Type B pancreatic cell (in vitro differentiated cells): ENCODE data around the gene KRT15. TPM values are rescaled to one million over a fixed set of nuclear protein-coding genes. Genes with fewer than 3 reads are reported as not detected.

Experiments
- DNase-seq: peaks from one replicate; pipeline ENCODE4 v3.0.0; 2021; ENCODE audit warnings: mixed read lengths; ENCODE audit not compliant: unreplicated experiment; ENCODE audit errors: extremely low spot score
- H3K27ac Mint-ChIP-seq: 2 replicates; pipeline ENCODE4 v1.8.0; 2021; ENCODE audit warnings: mild to moderate bottlenecking, mixed read lengths
- H3K27me3 Mint-ChIP-seq: 2 replicates; pipeline ENCODE4 v1.8.0; 2021; ENCODE audit warnings: mixed read lengths
- H3K36me3 Mint-ChIP-seq: 2 replicates; pipeline ENCODE4 v1.8.0; 2021; ENCODE audit warnings: mixed read lengths
- H3K4me1 Mint-ChIP-seq: one replicate; pipeline ENCODE4 v1.8.0; 2021; ENCODE audit warnings: mixed read lengths; ENCODE audit not compliant: unreplicated experiment
- H3K4me3 Mint-ChIP-seq: 2 replicates; pipeline ENCODE4 v1.8.0; 2021; ENCODE audit warnings: mild to moderate bottlenecking, mixed read lengths
- H3K9me3 Mint-ChIP-seq: 2 replicates; pipeline ENCODE4 v1.8.0; 2021; ENCODE audit warnings: mixed read lengths
- total RNA-seq: library from RNA; stranded (reverse); gene quantifications from 2 replicates; pipeline ENCODE4 v1.2.1, GENCODE V29; 2021; ENCODE audit warnings: low replicate concordance
- TF ChIP-seq, protein P1 (sequence below): fragments of 200-600 bp; sonication (generic); conservative IDR thresholded peaks from 2 replicates; pipeline ENCODE4 v1.5.0; 2021; ENCODE audit warnings: antibody characterized with exemption, mild to moderate bottlenecking

KRT15 gene
- total RNA-seq, 1 donor from 2014 or later, result 208 TPM

GRCh38 chr17:41523225-41523593, 4.5 kb upstream of the KRT15 start:
- Mint-ChIP-seq H3K27ac (peak overlapping the region; percentile 99), H3K4me1 (peaks cover 25% of the 10 kb centered on the region), H3K9me3 (no peaks in the 10 kb centered on the region), H3K27me3 (peaks cover 26% of the 10 kb centered on the region), H3K4me3 (peak overlapping the region; percentile 89), H3K36me3 (peaks cover 21% of the 10 kb centered on the region)
- DNase-seq, result no peak
- TF ChIP-seq, protein P1, sequence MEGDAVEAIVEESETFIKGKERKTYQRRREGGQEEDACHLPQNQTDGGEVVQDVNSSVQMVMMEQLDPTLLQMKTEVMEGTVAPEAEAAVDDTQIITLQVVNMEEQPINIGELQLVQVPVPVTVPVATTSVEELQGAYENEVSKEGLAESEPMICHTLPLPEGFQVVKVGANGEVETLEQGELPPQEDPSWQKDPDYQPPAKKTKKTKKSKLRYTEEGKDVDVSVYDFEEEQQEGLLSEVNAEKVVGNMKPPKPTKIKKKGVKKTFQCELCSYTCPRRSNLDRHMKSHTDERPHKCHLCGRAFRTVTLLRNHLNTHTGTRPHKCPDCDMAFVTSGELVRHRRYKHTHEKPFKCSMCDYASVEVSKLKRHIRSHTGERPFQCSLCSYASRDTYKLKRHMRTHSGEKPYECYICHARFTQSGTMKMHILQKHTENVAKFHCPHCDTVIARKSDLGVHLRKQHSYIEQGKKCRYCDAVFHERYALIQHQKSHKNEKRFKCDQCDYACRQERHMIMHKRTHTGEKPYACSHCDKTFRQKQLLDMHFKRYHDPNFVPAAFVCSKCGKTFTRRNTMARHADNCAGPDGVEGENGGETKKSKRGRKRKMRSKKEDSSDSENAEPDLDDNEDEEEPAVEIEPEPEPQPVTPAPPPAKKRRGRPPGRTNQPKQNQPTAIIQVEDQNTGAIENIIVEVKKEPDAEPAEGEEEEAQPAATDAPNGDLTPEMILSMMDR, result no peak

DNA sequence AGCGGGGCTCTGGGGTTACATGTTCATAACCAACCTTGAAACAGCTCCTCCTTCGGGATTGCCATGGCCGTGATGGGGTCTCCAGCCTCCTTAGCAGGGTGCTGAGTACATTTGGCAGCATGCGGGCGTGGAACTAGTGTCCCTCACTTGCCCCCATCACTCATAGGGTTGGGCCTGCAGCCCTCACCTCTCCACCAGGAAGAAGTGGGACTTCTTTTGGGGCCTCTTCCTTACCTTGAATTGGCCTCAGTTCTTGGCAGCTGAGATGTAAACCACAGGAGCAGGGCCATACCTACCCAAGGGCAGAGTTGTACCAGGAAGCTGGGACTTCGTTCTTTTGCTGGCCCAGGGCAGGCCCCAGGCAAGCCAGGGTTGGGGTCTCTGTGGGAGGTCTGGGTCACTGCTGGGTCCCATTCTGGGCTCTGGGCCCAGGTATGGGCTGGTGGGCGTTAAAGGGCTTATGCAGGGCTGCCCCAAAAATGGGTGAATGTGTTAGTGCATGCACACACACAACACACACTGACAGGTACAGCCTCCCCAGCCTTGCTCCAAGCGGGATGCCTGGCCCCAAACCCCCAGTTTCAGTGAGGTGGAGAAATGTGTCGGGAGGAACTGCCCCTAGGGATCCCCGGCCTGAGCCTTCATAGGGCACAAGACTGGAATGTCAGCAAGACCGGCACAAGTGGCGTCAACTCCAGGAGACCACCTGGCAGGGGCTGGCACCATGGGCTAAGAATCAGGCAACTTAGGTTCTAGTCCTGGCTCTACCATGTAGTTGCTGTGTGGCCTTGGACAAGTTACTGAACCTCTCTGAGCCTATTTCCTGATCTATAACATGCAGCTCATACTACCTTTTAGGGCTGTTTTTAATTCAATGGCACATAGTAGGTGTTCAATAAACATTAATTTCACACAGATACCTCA, 3.9 kb upstream of the KRT15 start:
- no peaks in the 10 kb centered on the region for H3K9me3 Mint-ChIP-seq
- no peak for DNase-seq
- H3K36me3 Mint-ChIP-seq, result peaks cover 21% of the 10 kb centered on the region
- H3K27ac Mint-ChIP-seq, result peak overlapping the region; percentile 99
- peaks cover 23% of the 10 kb centered on the region for H3K27me3 Mint-ChIP-seq
- peaks cover 24% of the 10 kb centered on the region for H3K4me1 Mint-ChIP-seq
- TF ChIP-seq, protein P1, result no peak
- H3K4me3 Mint-ChIP-seq, result peak overlapping the region; percentile 89

- TF ChIP-seq, protein P1, result no peak
- H3K36me3 Mint-ChIP-seq, result peaks cover 18% of the 10 kb centered on the region
- peaks cover 24% of the 10 kb centered on the region for H3K4me1 Mint-ChIP-seq
- H3K9me3 Mint-ChIP-seq, result no peaks in the 10 kb centered on the region
- peak overlapping the region; percentile 89 for H3K4me3 Mint-ChIP-seq
- peak overlapping the region; percentile 99 for H3K27ac Mint-ChIP-seq
- DNase-seq, result no peak
- H3K27me3 Mint-ChIP-seq, result peaks cover 15% of the 10 kb centered on the region
Observed at GRCh38 chr17:41521574-41522261, 3.0 kb upstream of the KRT15 start.

DNA sequence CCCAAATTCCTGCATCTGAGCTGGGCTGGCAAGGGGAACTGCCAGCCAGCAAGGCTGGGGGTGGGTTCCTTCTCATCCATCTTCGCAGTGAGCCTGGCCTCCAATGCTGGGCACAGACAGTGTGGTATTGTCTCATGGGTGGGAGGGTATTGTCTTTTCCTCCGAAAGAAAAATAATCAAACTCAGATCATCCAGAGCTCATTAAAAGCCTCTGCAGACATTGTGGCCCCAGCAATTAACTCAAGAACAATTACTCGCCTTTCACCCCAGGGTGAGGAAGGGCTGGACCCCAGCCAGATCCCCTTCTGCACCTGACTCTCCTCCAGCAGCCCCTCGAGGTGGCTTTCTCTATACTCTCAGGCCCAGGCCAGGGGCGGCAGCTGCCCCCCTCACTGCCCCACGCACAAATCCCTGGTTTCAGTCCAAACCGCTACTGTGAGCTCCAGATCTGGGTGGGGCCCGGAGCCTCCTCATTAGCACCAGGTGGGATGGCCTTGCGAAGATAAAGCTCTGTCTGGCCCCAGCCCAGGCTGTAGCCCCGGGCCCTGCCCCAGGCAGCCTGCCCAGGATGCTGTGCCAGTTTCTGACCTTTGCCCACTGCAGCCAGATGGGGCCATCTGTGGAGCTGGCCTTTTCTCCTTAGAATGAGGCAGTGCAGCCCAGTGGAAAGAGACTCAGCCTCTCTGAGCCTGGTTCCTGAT, 2.3 kb upstream of the KRT15 start:
- H3K27ac Mint-ChIP-seq, result peak overlapping the region; percentile 99
- no peak for DNase-seq
- peaks cover 10% of the 10 kb centered on the region for H3K27me3 Mint-ChIP-seq
- no peaks in the 10 kb centered on the region for H3K9me3 Mint-ChIP-seq
- TF ChIP-seq, protein P1, result no peak
- peaks cover 24% of the 10 kb centered on the region for H3K4me1 Mint-ChIP-seq
- peak overlapping the region; percentile 89 for H3K4me3 Mint-ChIP-seq
- H3K36me3 Mint-ChIP-seq, result peaks cover 15% of the 10 kb centered on the region

DNA sequence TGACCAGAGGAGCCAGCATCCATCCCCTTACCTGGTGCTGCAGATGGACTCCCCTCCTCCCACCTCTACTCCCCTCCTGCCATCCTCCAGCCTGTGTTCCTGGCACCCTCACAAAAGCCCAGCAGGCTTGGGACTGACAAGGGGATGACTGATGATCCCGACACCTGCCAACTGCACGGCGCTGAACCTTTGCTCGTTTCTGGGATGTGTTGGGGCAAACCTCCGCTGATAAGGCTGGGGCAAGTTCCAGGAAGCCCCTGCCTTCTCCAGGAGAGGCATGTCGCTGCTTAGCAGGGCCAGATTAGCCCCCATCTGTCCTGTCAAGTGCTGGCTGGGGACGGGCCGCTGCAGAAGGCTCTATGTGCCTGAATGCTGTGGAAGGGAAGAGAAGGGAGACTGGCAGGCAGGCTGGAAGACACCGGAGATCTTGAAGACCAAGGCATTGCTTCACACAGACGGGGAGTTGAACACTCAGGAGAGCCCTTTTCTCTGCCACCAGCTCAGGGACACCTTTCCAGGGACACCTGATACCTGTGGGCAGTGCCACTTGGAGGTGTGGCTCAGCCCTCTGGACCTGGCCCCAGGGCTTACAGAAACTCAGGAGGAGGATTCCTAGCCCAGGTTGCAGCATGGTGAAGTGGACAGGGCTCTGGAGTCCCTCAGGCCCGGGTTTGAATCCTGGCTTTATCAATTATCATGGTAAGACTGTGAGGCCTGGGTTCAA, 973 bp upstream of the KRT15 start:
- Mint-ChIP-seq H3K27ac (peak overlapping the region; percentile 93), H3K4me3 (peak overlapping the region; percentile 76), H3K9me3 (no peaks in the 10 kb centered on the region), H3K4me1 (peaks cover 20% of the 10 kb centered on the region), H3K36me3 (peaks cover 6% of the 10 kb centered on the region), H3K27me3 (peaks cover 4% of the 10 kb centered on the region)
- TF ChIP-seq, protein P1, result no peak
- no peak for DNase-seq
